GM18873 (cell line): ENCODE results near the gene EIF5.

Source experiments
- ATAC-seq: cut with Tn5 transposase; IDR thresholded peaks from one replicate; pipeline ENCODE4 v1.9.1; 2021; ENCODE audit warnings: mild to moderate bottlenecking, moderate library complexity, moderate number of reproducible peaks; ENCODE audit not compliant: unreplicated experiment, low FRiP score

Gene EIF5

GRCh38 chr14:103390605-103391004 is 56.6 kb downstream of the EIF5 start:
- ATAC-seq, result no peak

GRCh38 chr14:103391048-103391447 is 57.0 kb downstream of the EIF5 start:
- ATAC-seq, result no peak

GRCh38 chr14:103392106-103392505 is 58.1 kb downstream of the EIF5 start:
- ATAC-seq, result no peak

DNA sequence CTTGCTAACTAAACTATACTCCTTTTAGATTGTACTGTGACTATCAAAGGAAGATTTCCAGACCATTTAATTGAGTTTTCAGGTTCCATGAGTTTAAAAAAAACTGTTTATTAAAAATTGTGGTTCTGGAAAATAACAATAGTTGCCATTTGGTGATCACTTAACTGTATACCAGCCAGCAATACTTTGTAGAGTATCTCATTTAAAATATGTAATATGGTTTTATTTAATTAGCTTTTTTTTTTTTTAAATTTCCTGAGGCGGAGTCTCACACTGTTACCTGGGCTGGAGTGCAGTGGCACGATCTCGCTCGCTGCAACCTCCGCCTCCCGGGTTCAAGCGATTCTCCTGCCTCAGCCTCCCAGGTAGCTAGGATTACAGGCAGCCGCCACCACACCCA is 58.5 kb downstream of the EIF5 start:
- no peak for ATAC-seq

- ATAC-seq, result no peak
Measured at GRCh38 chr14:103393070-103393469, 59.0 kb downstream of the EIF5 start.

GRCh38 chr14:103393676-103394626 is 59.9 kb downstream of the EIF5 start:
- no peak for ATAC-seq
